Measurements from ENCODE around the gene SLC12A1. TPM values are rescaled to one million over a fixed set of nuclear protein-coding genes. Genes with fewer than 3 reads are reported as not detected.
"Not testable (repeated sequence)": the region's sequence is repeated elsewhere in the genome, so short reads cannot be mapped to it uniquely, and the experiment has no call there.

The SLC12A1 gene
- total RNA-seq, 2 donors from 2014 or later = not detected

DNA sequence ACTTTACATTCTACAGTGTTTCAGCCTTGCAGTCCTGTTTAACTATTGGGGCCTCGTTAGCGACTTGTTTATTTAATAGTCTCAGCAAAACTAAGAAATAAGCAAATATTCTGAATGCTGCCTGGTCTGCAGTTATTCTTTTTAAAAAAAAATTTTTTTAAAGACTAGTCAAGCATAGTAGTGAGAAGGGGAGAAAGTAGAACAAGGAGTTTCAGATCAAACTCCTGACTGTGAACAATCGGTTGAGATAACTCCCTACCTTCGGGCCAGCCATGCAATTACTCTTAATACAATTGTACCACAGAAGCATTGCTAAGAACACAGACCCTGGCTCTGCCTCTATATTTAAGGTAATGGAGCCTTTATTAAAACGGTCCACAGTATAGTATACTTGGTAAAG is 119.3 kb downstream of the SLC12A1 start:
- no peaks in the 10 kb centered on the region for H3K9me3 ChIP-seq
- no peak for DNase-seq
- no peaks in the 10 kb centered on the region for H3K27me3 ChIP-seq
- no peaks in the 10 kb centered on the region for H3K4me1 ChIP-seq
- intact Hi-C loops (cut with DNase I) = no loop called here
- H3K36me3 ChIP-seq = no peaks in the 10 kb centered on the region
- H3K27ac ChIP-seq = no peak overlapping the region
- TF ChIP-seq, protein P1, sequence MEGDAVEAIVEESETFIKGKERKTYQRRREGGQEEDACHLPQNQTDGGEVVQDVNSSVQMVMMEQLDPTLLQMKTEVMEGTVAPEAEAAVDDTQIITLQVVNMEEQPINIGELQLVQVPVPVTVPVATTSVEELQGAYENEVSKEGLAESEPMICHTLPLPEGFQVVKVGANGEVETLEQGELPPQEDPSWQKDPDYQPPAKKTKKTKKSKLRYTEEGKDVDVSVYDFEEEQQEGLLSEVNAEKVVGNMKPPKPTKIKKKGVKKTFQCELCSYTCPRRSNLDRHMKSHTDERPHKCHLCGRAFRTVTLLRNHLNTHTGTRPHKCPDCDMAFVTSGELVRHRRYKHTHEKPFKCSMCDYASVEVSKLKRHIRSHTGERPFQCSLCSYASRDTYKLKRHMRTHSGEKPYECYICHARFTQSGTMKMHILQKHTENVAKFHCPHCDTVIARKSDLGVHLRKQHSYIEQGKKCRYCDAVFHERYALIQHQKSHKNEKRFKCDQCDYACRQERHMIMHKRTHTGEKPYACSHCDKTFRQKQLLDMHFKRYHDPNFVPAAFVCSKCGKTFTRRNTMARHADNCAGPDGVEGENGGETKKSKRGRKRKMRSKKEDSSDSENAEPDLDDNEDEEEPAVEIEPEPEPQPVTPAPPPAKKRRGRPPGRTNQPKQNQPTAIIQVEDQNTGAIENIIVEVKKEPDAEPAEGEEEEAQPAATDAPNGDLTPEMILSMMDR (IDR thresholded peaks at IDR 0.05) = no peak
- no peak overlapping the region for H3K9ac ChIP-seq (ENCODE audit: low read depth in 2 of 2, low read length in 2 of 2)
- no peak overlapping the region for H3K4me3 ChIP-seq

DNA sequence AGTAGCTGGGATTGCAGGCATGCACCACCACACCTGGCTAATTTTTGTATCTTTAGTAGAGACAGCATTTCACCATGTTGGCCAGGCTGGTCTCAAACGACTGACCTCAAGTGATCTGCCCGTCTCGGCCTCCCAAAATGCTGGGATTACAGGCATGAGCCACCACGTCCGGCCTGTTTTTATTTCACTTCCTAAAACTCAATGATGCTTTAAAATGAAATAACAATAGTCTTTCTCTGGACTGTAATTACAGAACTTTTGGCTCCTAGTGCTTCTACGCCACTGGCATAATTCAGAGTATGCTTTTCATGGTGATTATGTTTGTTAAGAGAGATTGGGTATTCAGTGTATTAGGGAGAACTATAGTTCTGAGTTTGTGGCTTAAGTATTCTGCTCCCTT is 120.1 kb downstream of the SLC12A1 start:
- H3K27me3 ChIP-seq; H3K4me1 ChIP-seq; H3K36me3 ChIP-seq; DNase-seq; H3K9me3 ChIP-seq; H3K27ac ChIP-seq; H3K9ac ChIP-seq (ENCODE audit: low read depth in 2 of 2, low read length in 2 of 2); intact Hi-C loops (cut with DNase I); H3K4me3 ChIP-seq: not testable (repeated sequence)

DNA sequence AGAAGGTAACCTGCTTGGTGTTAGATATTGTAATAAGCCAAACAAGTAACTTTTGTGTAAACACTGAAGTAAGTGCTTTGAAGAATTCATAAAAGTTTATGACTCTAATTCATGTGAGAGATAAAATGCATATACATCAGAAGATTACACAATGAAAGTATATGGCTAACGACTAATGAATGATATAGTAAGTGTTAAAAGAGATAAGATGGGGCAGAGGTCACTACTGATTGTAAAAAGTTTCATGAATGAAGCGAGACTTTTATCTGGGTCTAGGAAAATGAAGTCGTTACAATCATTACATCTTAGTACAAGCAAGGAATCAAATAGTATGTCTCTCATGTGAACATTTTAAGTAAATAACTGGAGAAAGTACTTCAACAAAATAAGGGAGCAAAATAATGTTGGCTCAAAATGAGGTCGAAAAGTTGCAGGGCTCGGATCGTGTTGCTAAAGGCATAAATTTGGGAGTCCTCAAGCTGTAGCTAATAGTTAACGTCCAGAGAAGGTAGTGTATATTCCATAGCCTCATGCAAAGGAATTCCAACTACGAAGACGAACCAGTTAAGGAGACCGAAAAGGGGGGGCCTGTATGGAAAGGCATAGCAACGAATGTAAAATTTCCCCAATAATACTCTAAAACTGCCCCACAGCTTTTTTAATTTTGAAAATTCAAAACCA is 124.1 kb downstream of the SLC12A1 start:
- Histone ChIP-seq H3K4me1 (peaks cover 6% of the 10 kb centered on the region), H3K27me3 (no peaks in the 10 kb centered on the region), H3K9me3 (no peaks in the 10 kb centered on the region), H3K27ac (peak overlapping the region; percentile 94), H3K9ac (ENCODE audit: low read depth in 2 of 2, low read length in 2 of 2) (peak overlapping the region; percentile 92 to 99), H3K36me3 (no peaks in the 10 kb centered on the region), H3K4me3 (peak overlapping the region; percentile 79)
- TF ChIP-seq, protein P1 (IDR thresholded peaks at IDR 0.05) = no peak
- intact Hi-C loops (cut with DNase I) = no loop called here
- peak; percentile 20 for DNase-seq

DNA sequence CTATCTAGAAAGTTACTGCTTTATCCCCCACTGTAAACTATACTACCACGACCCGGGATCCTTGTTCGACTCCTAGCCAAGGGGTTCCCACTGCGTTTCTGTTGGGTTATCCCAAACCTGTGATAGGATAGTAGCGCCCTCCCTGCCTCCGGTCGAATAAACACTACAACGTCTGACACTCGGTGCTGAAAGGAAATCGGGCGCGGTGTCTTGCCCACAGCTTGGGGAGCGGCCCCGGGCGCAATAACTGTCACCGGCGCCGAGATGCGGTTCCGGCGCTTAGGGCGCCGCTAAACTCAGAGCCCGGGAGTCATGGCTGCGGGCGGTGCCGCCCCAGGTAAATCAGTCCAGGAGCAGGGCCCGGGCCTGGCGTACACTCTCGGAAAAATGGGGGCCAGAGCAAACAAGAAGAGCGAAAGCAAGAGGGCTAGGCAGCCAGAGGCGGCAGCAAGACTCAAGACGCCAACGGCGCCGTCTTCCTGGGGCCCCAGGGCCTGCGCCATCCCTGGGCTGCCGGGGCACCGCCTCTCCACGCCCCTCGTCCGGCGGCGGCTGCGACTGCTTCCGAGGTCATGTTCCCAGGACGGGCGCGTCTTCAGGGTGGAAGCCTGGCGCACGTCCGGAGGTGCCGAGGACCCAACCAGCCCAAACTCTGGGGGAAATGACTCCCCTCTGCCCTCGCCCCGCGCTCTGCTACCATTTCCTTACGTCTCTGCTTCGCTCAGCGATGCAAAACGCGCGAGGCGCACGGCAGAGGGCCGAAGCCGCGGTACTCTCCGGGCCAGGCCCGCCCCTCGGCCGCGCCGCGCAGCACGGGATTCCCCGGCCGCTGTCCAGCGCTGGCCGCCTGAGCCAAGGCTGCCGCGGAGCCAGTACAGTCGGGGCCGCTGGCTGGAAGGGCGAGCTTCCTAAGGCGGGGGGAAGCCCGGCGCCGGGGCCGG is 125.0 kb downstream of the SLC12A1 start, which contains the start of gene DUT:
Gene DUT (plus strand): TSS at position 575 of the 941 bp plus-strand sequence. CDS start 87 bp downstream, at position 662.
- H3K4me1 ChIP-seq = peaks cover 6% of the 10 kb centered on the region
- TF ChIP-seq, protein P1 (IDR thresholded peaks at IDR 0.05) = no peak
- H3K4me3 ChIP-seq = peak within 1 kb of the TSS; percentile 79
- H3K27me3 ChIP-seq = no peaks in the 10 kb centered on the region
- peak within 1 kb of the TSS; percentile 94 for H3K27ac ChIP-seq
- peak; percentile 88 for DNase-seq
- peak within 1 kb of the TSS; percentile 92 to 99 for H3K9ac ChIP-seq (ENCODE audit: low read depth in 2 of 2, low read length in 2 of 2)
- intact Hi-C loops (cut with DNase I) = no loop called here
- no peaks in the 10 kb centered on the region for H3K36me3 ChIP-seq
- H3K9me3 ChIP-seq = no peaks in the 10 kb centered on the region

DNA sequence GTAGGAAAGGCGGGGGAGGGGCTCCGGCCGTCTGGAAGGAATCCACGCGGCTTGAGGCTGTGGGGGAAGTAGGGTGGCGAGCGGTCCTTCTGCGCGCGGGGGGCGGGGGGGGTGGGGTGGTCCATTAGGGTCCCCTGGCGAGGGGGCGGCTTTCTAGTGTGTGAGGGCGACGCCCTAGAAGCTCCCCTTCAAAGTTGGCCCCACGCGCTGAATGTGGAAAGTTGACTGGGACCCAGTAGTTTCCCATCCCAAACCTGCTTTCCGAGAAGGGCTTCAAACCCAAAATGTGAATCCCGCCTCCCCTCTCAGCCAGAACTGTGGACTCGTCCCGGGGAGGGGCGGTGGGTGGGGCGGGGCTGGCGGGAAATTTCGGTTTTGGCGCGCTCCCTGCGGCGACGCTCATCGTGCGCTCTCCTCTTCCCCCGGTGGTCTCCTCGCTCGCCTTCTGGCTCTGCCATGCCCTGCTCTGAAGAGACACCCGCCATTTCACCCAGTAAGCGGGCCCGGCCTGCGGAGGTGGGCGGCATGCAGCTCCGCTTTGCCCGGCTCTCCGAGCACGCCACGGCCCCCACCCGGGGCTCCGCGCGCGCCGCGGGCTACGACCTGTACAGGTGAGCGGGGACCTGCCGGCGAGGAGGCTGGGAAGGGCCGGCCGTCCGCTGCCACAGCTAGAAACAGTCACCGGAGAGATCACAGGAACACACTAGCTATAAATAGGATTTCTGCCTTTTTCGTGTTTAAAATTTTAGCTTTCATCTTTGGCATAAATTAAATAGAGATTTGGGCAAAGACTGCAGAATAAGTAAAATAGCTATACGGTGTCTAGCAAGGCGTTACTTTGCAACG is 125.9 kb downstream of the SLC12A1 start:
- DNase-seq = peak; percentile 74
- Histone ChIP-seq H3K27me3 (no peaks in the 10 kb centered on the region), H3K36me3 (no peaks in the 10 kb centered on the region), H3K27ac (peak overlapping the region; percentile 94), H3K4me1 (peaks cover 6% of the 10 kb centered on the region), H3K9ac (ENCODE audit: low read depth in 2 of 2, low read length in 2 of 2) (peak overlapping the region; percentile 92 to 99), H3K4me3 (peak overlapping the region; percentile 79), H3K9me3 (no peaks in the 10 kb centered on the region)
- TF ChIP-seq, protein P1 (IDR thresholded peaks at IDR 0.05) = no peak
- intact Hi-C loops (cut with DNase I) = no loop called here

Data from colonic mucosa (tissue), 4 donors.